GM15510 (cell line): Measurements from ENCODE around the gene TAAR1.

Experiments used
- POLR2A ChIP-seq: IDR thresholded peaks from 3 replicates; pipeline ENCODE4 v1.6.1; 2011; ENCODE audit warnings: borderline replicate concordance; ENCODE audit not compliant: insufficient read length; ENCODE audit errors: extremely low read depth

TAAR1 gene

GRCh38 chr6:132664309-132665034 lies 5.5 kb upstream of the TAAR1 start:
- TF ChIP-seq POLR2A, result no peak

GRCh38 chr6:132663661-132664060 lies 4.7 kb upstream of the TAAR1 start:
- TF ChIP-seq POLR2A, result no peak

DNA sequence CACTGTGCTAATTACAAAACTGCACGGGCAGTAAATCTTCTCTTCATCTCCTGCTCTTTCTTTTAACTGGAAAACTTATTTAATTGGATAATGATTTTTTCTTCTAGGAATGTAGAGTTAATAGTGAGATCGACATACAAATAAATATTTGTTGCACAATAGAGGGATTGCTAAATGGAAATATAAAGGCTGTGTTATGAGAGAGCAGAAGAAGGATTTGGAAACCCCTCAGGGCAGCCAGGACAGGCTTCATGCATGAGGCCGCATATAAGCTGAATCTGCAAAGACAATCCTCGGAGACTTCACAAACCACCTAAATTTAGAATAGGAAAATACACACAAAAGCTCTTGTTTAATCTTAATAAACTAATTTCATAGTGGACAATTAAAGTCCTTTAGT lies 2.9 kb upstream of the TAAR1 start:
- no peak for TF ChIP-seq POLR2A

DNA sequence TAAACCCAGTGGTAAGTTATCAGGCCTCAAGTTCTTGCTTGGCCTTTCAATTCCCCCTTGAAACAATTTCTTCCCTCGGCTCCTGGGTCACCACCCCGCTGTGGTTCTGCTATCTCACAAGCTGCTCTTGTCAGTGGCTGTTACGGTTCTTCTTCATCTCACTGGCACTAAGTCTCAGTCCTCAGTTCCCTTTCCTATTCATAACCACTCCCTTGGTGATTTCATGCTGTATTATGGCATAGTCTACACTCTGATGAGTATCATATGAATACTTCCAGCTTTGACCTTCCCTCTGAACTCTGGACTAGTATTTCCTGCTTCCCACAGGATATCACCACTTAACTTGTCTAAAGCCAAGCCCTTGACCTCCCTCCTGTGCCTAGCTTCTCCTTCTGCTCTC lies 7.9 kb downstream of the TAAR1 start:
- TF ChIP-seq POLR2A, result no peak

- TF ChIP-seq POLR2A, result no peak
Measured at GRCh38 chr6:132650429-132650828, 8.6 kb downstream of the TAAR1 start.

DNA sequence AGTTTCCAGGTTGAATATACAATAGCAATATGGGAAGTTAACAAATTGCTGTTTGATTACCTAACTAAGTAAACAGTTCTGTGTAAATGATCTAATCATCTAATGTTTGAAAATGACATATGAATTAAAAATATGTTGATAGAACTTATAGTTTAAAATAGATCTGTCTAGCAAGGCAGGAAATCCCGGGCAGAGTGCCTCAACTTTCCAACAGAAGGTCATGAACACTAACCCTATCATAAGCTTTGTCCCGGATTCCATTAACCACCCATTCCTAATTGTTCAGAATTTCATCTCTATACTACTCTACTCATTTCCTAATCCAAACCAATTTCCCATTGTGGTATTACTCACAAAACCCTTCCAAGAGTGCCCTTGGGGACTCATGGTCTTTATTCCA lies 10.2 kb downstream of the TAAR1 start:
- no peak for TF ChIP-seq POLR2A

GRCh38 chr6:132648356-132648755 lies 10.6 kb downstream of the TAAR1 start:
- no peak for TF ChIP-seq POLR2A

GRCh38 chr6:132643547-132643946 lies 15.4 kb downstream of the TAAR1 start:
- no peak for TF ChIP-seq POLR2A

DNA sequence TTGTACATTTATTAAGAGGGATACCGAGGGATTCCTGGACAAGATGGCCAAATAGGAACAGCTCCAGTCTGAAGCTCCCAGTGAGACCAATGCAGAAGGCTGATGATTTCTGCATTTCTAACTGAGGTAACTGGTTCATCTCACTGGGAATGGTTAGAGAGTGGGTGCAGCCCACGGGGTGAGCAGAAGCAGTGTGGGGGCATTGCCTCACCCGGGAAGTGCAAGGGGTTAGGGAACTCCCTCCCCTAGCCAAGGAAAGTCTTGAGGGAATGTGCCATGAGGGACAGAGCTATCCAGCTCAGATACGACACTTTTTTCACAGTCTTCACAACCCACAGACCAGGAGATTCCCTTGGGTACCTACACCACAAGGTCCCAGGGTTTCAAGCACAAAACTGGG lies 24.2 kb downstream of the TAAR1 start:
- TF ChIP-seq POLR2A, result no peak

GRCh38 chr6:132633362-132633761 lies 25.6 kb downstream of the TAAR1 start:
- no peak for TF ChIP-seq POLR2A

- no peak for TF ChIP-seq POLR2A
Measured at GRCh38 chr6:132624175-132624574, 34.8 kb downstream of the TAAR1 start, which contains the start of gene TAAR2. Gene TAAR2 (minus strand): TSS chr6:132624275. CDS start chr6:132624275, 0 bp downstream.

GRCh38 chr6:132623106-132623845 lies 35.7 kb downstream of the TAAR1 start:
- no peak for TF ChIP-seq POLR2A

DNA sequence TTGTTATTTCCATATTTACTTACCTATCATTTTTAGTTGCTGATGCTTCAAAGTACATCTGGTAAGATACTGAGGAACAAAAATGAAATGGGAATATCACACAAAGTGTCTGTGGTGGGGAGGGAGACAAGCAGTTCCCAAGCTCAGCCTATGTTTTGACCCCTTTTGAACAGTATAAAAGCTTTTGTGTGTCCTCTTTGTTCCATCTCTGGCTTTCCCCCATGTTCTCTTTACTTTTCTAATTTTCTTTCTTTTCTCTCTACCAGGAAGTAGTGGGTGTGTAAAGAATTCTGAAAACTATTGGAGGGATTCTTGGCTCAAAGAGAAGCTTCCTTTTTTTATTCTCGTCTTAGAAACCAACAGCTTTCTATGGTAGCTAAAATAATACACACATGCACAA lies 42.3 kb downstream of the TAAR1 start:
- no peak for TF ChIP-seq POLR2A

GRCh38 chr6:132614554-132614953 lies 44.4 kb downstream of the TAAR1 start:
- no peak for TF ChIP-seq POLR2A

GRCh38 chr6:132612449-132613108 lies 46.4 kb downstream of the TAAR1 start:
- no peak for TF ChIP-seq POLR2A

DNA sequence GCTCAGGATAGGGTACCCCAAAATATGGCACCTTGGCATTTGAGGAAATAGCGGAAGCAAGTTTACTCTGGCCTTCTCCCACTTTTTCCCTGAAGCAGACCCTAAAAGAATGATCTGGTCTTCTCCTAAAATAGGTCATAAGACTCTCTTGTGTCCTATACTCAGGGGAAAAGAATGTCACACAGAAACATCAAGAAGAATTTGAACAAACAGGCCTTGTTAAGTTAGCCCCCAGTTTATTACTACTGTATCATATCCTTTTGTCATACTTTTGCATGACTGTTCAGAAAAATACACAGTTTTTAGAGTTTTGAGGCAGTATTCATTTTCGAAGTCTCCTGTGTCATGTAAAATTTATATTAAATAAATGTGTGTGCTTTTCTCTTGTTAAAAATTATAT lies 47.4 kb downstream of the TAAR1 start:
- TF ChIP-seq POLR2A, result no peak

- no peak for TF ChIP-seq POLR2A
Measured at GRCh38 chr6:132607544-132608233, 51.3 kb downstream of the TAAR1 start.
